GM19238 (cell line): Measurements from ENCODE around the gene SLC39A2.
"Not testable (repeated sequence)": the region's sequence is repeated elsewhere in the genome, so short reads cannot be mapped to it uniquely, and the experiment has no call there.

Experiments
- DNase-seq: peaks from one replicate; pipeline ENCODE4 v3.0.0; 2011; ENCODE audit warnings: low spot score; ENCODE audit not compliant: insufficient read length

The SLC39A2 gene

GRCh38 chr14:20998674-20999366 lies at the start of gene SLC39A2:
TSS of gene SLC39A2 (plus strand) at chr14:20999293. CDS start at chr14:20999447, 154 bp downstream.
- no peak for DNase-seq

DNA sequence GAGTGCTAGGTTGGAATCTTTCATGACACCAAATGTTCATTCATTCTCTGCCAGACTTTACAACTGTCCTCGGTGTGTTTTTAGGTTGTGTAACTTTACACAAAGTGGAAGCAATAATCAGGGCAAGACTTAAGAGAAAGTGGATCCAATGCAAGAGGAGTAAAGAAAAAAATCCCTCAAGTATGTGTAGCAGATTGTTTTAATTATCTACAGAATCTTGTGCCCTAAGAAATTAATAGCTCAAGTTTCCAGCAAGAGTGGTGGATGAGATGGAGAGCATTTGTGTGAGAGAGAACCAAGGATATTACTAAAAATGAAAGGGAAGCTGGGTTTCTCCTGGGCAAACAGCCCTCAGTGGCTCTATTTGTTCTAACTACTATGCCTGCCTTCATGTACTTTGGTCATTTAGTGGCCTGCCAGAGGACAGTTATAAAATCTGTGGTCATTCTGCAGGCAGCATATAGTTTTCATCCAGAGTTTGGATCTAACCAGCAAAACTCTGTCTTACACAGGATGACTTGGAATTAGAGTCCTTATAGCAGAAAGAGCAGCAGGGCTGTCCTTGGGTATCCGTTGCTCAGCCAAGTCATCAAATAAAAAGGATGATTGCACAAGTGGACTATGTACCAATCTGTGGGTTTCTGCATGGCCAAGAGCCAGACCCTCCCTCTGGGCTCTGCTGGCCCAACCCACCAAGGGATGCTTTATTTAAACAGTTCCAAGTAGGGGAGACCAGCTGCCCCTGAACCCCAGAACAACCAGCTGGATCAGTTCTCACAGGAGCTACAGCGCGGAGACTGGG lies 44.2 kb upstream of the SLC39A2 start, which contains the start of gene RNASE2:
Gene RNASE2 (plus strand): TSS at position 752 of the 802 bp plus-strand sequence. CDS start 285 bp downstream, outside the sequence.
- DNase-seq, result not testable (repeated sequence)

DNA sequence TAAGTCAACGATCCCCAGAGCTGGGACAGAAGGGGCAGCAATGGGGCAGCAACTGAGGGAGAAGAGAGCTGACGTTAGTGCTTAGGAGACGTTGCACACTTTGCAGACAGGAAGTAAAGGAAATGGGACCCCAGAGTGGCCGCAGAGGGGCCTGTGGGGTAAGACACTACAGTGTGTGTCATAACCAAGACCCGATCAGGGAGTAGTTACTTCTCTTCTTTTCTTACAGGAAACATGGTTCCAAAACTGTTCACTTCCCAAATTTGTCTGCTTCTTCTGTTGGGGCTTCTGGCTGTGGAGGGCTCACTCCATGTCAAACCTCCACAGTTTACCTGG lies 43.6 kb upstream of the SLC39A2 start:
- not testable (repeated sequence) for DNase-seq

- no peak for DNase-seq
Measured at GRCh38 chr14:20956376-20956976, 42.6 kb upstream of the SLC39A2 start.

DNA sequence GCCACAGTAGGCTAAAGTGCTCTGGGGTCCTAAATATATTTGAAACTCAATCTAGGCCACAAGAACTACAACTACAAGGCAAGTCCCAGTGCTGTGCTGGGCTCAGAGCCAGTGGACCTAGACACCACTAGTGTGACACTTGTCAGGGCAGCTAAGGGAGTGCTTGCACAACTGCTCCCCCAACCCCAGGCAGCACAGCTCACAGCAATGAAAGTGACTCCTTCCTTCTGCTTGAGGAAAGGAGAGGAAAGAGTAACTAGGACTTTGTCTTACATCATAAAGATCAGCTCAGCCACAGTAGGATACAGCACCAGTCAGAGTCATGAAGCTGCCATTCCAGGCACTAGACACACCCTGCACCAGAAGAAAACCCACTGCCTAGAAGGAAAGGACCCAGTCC lies 40.1 kb upstream of the SLC39A2 start:
- DNase-seq, result not testable (repeated sequence)

- no peak for DNase-seq
Measured at GRCh38 chr14:20969336-20969735, 29.8 kb upstream of the SLC39A2 start.

GRCh38 chr14:20970647-20970982 lies 28.5 kb upstream of the SLC39A2 start:
- DNase-seq, result no peak

- DNase-seq, result peak; percentile 77
Measured at GRCh38 chr14:20970983-20971704, 27.9 kb upstream of the SLC39A2 start.

DNA sequence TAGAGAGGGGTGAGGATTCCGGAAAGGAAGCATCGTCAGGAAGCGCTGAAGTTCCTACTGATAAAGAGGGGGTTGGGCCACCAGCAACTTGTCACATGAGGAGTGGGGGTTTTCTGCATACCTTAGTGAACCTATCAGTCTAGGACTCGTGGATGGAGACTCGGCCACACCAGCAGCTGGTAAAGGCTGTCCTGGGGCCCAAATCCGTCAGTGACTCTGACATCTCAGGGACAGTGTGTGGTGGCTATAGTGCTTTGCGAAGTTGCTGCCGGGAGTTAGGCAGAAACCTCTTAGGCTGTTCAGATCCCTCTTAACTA lies 27.4 kb upstream of the SLC39A2 start:
- DNase-seq, result peak; percentile 10

DNA sequence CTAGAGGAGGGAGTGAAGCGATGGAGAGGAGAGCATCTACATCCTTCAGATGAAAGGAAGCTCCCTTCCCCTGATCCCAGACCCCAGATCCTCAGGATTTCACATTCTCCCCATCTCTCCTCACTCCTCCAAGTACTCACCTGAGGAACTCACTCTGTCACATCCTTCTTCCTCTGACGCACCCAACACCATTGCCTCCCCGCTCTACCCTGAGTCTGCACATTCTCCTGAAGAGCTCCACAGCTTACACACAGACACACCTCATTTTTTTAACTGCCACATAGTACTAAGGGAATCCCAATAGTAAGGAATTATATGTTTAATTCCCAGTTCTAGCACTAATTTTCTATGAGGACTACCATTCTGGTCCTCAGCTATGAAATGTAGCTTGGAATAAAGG lies 25.6 kb upstream of the SLC39A2 start:
- no peak for DNase-seq

GRCh38 chr14:20976291-20976690 lies 22.8 kb upstream of the SLC39A2 start:
- DNase-seq, result no peak

- no peak for DNase-seq
Measured at GRCh38 chr14:20978687-20979086, 20.4 kb upstream of the SLC39A2 start.

- DNase-seq, result no peak
Measured at GRCh38 chr14:20980906-20981305, 18.2 kb upstream of the SLC39A2 start.

DNA sequence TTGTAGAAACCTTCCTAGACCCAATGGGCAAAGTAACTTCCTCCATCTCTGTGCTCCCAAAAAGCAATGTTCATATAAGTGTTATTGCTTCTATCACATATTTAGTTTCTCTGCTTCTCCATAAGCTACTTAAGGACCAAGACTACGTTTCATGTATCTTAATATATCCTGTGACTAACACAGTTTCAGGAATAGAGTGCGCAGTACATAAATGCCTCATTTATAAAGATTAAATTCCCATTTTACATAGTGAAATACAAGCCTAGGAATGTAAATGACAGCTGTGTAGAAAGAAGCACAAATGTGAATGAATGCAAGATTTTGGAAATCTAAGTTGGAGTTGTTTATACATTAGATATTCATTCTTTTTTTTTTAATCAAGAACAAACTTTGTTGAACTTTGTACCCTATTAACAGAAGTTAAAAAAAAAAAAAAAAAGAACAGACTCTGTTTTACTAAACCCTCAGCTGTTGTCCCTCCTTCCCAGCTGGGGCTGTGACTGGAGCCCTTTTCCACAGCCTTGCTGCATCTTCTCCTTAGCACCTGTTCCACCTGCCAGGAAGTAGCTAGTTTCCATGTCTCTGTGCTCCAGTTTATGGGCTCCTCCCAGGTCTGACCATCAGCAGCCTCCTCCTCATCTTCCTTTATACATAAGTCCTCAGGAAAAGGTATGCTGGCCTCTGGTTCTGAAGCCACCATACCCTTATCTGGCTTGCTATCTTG lies 16.3 kb upstream of the SLC39A2 start:
- DNase-seq, result no peak

- DNase-seq, result not testable (repeated sequence)
Measured at GRCh38 chr14:20985650-20986049, 13.4 kb upstream of the SLC39A2 start.

DNA sequence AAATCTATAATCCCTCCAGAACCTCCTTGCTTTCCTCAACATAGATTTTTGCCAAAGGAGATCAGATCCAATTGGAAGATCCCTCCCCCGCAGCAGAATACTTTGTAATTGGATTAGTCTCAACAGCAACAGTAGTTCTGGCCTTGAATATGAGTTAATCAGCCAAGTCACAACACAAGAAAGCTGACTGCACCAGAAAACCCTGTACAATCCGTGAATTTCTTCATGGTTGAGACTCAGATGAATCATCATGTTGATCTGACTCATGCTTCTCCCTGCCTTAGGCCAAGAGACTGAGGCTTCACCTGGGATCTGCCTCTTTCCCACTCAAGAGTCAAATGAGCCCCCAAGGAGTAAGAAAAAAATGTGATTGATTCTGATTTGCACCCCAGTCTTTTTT lies 12.3 kb upstream of the SLC39A2 start:
- no peak for DNase-seq

DNA sequence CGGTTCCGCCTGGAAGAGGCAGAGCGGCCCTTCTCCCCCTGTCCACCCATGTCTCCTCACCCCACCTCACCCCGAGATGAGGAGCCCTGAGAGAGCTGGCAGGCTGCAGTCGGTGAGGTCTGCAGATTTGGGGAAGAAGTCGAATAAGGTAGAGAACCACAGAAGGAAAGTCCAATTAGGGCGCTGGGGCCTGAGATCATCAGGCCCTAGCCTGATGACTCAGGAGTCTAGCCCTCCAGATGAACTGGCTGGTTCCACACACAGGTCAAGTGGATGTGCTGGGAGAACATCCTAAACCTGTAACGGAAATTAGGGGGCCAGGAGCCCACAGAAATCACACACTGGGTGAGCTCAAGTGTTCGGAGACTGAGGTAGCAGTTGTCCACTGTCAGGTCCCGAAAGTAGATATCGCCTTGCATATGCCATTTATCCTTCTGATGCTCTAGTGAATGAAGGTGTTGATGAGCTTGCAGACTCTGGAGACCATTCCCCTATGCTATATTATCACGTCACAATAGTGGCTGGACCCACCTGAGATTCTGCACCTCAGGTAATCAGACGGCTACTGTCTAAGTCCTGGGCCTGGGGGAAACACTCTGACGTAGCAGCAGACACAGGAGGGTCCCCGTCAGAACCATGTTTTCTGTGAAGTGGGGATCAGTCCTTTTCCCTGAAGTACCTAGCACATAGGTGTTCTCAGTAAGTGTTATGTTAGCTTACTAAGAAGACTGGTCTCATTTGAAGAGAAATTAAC lies 10.2 kb upstream of the SLC39A2 start:
- no peak for DNase-seq

DNA sequence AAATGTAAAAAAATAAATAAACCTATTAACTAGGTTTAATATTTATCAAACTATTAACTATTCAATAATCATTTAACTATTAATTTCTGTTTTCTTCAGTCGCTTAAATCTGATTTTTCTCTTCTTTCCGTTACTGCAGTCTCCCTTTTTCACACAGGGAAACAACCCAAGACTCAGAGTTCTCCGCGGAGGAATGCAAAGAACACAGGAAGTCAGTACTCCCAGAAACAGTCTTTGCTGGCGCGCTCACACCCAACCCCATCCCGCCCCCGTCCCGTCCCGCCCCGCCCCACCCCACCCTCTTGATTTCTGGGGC lies 9.7 kb upstream of the SLC39A2 start:
- no peak for DNase-seq

DNA sequence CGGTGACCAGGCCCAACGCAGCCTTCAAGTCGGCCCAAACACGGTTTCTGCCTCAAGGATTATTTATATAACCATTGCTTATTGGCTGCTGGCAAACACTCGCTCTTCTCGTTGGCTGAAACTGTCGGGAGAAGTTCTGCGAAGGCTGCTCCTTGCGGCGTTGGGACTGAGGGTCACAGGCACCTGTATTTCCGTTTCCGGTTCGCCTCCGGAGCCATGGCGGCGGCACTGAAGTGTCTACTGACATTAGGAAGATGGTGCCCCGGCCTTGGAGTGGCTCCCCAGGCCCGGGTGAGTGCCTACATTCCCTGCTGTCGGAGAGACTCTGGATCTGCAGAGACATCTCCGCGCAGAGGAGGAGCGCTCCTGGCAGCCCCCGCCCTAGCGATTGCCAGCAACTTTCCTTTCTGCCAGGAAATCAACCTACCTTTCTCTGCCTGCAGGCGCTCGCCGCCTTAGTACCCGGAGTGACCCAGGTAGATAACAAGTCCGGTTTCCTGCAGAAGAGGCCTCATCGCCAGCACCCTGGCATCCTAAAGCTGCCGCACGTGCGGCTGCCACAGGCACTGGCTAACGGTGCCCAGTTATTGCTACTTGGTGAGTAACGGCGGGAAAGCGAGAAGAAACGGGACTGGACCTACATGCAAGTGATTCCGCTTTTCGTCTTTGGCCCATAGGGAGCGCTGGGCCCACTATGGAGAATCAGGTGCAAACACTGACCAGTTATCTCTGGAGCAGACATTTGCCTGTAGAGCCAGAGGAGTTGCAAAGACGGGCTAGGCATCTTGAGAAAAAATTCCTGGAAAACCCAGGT lies 9.1 kb upstream of the SLC39A2 start, which contains the start of gene METTL17:
Gene METTL17 (plus strand): TSS at position 194 of the 814 bp plus-strand sequence. CDS start 23 bp downstream, at position 217.
- DNase-seq, result peak; percentile 85

DNA sequence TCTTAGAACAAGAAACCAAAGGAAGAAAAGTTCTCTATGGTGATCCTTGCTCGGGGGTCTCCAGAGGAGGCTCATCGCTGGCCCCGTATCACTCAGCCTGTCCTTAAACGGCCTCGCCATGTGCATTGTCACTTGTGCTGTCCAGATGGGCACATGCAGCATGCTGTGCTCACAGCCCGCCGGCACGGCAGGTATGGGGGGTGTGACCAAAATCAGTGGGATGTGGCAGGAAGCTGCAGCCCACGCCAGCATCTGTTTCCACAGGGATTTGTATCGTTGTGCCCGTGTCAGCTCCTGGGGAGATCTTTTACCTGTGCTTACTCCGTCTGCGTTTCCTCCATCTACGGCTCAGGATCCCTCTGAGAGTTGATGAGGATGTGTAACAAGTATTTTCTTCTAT lies 2.6 kb upstream of the SLC39A2 start:
- DNase-seq, result no peak
